GM23338 (cell line): ENCODE results near the gene CPNE7.

Experiments used
- CREB1 ChIP-seq: fragments of 250-450 bp; sonication (Bioruptor Pico); IDR thresholded peaks from 2 replicates; pipeline ENCODE4 v1.5.0; 2020; ENCODE audit warnings: low read depth, mild to moderate bottlenecking, moderate library complexity
- EZH2 ChIP-seq: fragments of 200-600 bp; sonication (generic); IDR thresholded peaks from one replicate; pipeline ENCODE4 v1.8.0; 2017; ENCODE audit warnings: antibody characterized with exemption, mild to moderate bottlenecking, low read depth; ENCODE audit not compliant: unreplicated experiment
- EZH2phosphoT487 ChIP-seq: fragments of 200-600 bp; sonication (generic); IDR thresholded peaks from one replicate; pipeline ENCODE4 v1.8.1; 2018; ENCODE audit warnings: antibody characterized with exemption; ENCODE audit not compliant: unreplicated experiment
- JUNB ChIP-seq: IDR thresholded peaks from one replicate; pipeline ENCODE4 v1.6.1; 2016; ENCODE audit warnings: antibody characterized with exemption; ENCODE audit not compliant: unreplicated experiment
- NANOG ChIP-seq: IDR thresholded peaks from 2 replicates; pipeline ENCODE4 v1.6.1; 2016; ENCODE audit warnings: antibody characterized with exemption, borderline replicate concordance
- POLR2AphosphoS5 ChIP-seq: IDR thresholded peaks from 2 replicates; pipeline ENCODE4 v1.6.1; 2016; ENCODE audit warnings: antibody characterized with exemption, low read depth
- STAT1 ChIP-seq: IDR thresholded peaks from one replicate; pipeline ENCODE4 v1.6.1; 2016; ENCODE audit warnings: antibody characterized with exemption; ENCODE audit not compliant: unreplicated experiment
- TF ChIP-seq, protein P1 (sequence below), 2 experiments: fragments of 200-600 bp in 1 of 2; sonication (generic) in 1 of 2; conservative IDR thresholded peaks; 2 replicates each; pipeline versions ENCODE4 v1.5.1 to v1.6.1; 2016 to 2017; ENCODE audit warnings: antibody characterized with exemption in 2 of 2, low read depth in 2 of 2, mild to moderate bottlenecking in 2 of 2, moderate library complexity in 1 of 2
- TF ChIP-seq, protein P2 (sequence below): IDR thresholded peaks from one replicate; pipeline ENCODE4 v1.6.1; 2018; ENCODE audit warnings: antibody characterized with exemption; ENCODE audit not compliant: unreplicated experiment

DNA sequence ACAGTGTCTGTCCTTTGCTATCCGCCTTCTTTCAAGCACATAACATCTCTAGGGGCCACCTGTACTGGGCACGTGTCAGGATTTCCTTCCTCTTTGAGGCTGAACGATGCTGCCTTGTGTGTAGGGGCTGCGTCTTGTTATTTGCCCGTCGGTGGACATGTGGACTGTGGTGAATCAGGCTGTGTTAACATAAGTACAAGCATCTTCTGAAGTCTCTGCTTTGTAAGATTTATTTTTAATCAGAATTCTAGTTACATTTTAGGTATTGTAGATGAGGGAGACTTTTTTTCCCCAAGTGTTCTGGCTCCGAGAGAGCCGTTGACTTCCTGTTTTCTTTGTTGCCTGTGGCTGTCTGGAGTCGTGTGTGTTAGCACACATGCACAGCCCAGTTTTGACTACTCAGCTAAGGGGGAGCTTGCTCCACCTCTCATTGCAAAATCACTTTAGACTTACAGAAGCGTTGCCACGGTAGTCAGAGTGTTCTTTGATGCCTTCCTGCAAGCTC is 41.3 kb upstream of the CPNE7 start:
- TF ChIP-seq, protein P1, sequence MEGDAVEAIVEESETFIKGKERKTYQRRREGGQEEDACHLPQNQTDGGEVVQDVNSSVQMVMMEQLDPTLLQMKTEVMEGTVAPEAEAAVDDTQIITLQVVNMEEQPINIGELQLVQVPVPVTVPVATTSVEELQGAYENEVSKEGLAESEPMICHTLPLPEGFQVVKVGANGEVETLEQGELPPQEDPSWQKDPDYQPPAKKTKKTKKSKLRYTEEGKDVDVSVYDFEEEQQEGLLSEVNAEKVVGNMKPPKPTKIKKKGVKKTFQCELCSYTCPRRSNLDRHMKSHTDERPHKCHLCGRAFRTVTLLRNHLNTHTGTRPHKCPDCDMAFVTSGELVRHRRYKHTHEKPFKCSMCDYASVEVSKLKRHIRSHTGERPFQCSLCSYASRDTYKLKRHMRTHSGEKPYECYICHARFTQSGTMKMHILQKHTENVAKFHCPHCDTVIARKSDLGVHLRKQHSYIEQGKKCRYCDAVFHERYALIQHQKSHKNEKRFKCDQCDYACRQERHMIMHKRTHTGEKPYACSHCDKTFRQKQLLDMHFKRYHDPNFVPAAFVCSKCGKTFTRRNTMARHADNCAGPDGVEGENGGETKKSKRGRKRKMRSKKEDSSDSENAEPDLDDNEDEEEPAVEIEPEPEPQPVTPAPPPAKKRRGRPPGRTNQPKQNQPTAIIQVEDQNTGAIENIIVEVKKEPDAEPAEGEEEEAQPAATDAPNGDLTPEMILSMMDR (conservative IDR thresholded peaks at IDR 0.05; ENCODE audit: low read depth in 2 of 2), result no peak
- TF ChIP-seq, protein P2, sequence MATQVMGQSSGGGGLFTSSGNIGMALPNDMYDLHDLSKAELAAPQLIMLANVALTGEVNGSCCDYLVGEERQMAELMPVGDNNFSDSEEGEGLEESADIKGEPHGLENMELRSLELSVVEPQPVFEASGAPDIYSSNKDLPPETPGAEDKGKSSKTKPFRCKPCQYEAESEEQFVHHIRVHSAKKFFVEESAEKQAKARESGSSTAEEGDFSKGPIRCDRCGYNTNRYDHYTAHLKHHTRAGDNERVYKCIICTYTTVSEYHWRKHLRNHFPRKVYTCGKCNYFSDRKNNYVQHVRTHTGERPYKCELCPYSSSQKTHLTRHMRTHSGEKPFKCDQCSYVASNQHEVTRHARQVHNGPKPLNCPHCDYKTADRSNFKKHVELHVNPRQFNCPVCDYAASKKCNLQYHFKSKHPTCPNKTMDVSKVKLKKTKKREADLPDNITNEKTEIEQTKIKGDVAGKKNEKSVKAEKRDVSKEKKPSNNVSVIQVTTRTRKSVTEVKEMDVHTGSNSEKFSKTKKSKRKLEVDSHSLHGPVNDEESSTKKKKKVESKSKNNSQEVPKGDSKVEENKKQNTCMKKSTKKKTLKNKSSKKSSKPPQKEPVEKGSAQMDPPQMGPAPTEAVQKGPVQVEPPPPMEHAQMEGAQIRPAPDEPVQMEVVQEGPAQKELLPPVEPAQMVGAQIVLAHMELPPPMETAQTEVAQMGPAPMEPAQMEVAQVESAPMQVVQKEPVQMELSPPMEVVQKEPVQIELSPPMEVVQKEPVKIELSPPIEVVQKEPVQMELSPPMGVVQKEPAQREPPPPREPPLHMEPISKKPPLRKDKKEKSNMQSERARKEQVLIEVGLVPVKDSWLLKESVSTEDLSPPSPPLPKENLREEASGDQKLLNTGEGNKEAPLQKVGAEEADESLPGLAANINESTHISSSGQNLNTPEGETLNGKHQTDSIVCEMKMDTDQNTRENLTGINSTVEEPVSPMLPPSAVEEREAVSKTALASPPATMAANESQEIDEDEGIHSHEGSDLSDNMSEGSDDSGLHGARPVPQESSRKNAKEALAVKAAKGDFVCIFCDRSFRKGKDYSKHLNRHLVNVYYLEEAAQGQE, result no peak
- no peak for TF ChIP-seq NANOG
- TF ChIP-seq EZH2phosphoT487, result no peak
- TF ChIP-seq CREB1 (CRISPR knock-in tag), result no peak
- no peak for TF ChIP-seq EZH2
- TF ChIP-seq POLR2AphosphoS5, result no peak
- no peak for TF ChIP-seq JUNB
- no peak for TF ChIP-seq STAT1
